Psoas muscle (tissue), 8 donors: ENCODE data around the gene NUP188. TPM values are rescaled to one million over a fixed set of nuclear protein-coding genes. Genes with fewer than 3 reads are reported as not detected.
A peak's percentile ranks its signal among the peaks of the same experiment; 100 is the strongest.

Experiments used
- ATAC-seq, 4 donors: fragments of 200-7000 bp; cut with Tn5 transposase; one replicate each; pipeline ENCODE4 v1.9.1; 2020; ENCODE audit warnings: moderate library complexity in 3 of 4, mild to moderate bottlenecking in 2 of 4
- DNase-seq, 2 donors: peaks; one replicate each; pipeline ENCODE4 v3.0.0-alpha.2; 2020
- H3K27ac ChIP-seq: fragments of 200-600 bp; one replicate; pipeline ENCODE4 v1.8.0; 2022
- H3K27me3 ChIP-seq, 3 donors: fragments of 200-600 bp in 1 of 3; one replicate each; pipeline versions ENCODE4 v1.6.1 to v1.8.0; 2013 to 2022; ENCODE audit warnings: low read length in 2 of 3, mild to moderate bottlenecking in 2 of 3, moderate library complexity in 1 of 3; ENCODE audit not compliant: insufficient read depth in 3 of 3
- H3K36me3 ChIP-seq, 2 donors: fragments of 200-600 bp in 1 of 2; one replicate each; pipeline versions ENCODE4 v1.6.1 to v1.8.0; 2013 to 2022; ENCODE audit warnings: low read depth in 1 of 2, mild to moderate bottlenecking in 1 of 2, moderate library complexity in 1 of 2; ENCODE audit not compliant: insufficient read depth in 1 of 2
- H3K4me1 ChIP-seq: fragments of 200-600 bp; one replicate; pipeline ENCODE4 v1.8.0; 2022
- H3K4me3 ChIP-seq: fragments of 200-600 bp; one replicate; pipeline ENCODE4 v1.8.0; 2022; ENCODE audit warnings: mild to moderate bottlenecking
- H3K9me3 ChIP-seq: fragments of 200-600 bp; one replicate; pipeline ENCODE4 v1.8.0; 2022
- CTCF ChIP-seq: fragments of 200-600 bp; IDR thresholded peaks from one replicate; pipeline ENCODE4 v1.8.0; 2022; ENCODE audit warnings: antibody characterized with exemption
- WGBS, 3 donors: extraction: QIAGEN DNeasy Blood & Tissue Kit; methylation state at CpG; one replicate each; pipeline versions ENCODE4 v1.1.6 to v1.1.7; 2013; 5-methylcytosine and 5-hydroxymethylcytosine counted together
- intact Hi-C, 2 donors: fragments of 100-400 bp; cut with DNase I; formaldehyde crosslinking; loops; one replicate each; pipeline versions ENCODE4 v1.11.0 to v1.14.2; 2022
- polyA plus RNA-seq, 3 donors: library from polyadenylated mRNA; stranded (reverse); fragments of 200-250 nt; gene quantifications; one replicate each; pipeline ENCODE4 v1.2.3, GENCODE V29; 2013
- total RNA-seq, 4 donors: library from RNA; stranded (reverse); fragmentation: NEBNext Ultra II Directional in 2 of 4; extraction: Animal tissue kit (Norgen Biotek cat#: 25700) in 2 of 4; gene quantifications; one replicate each; pipeline versions ENCODE4 v1.2.1 to v1.2.4, GENCODE V29; 2021 to 2023
- donor health status: healthy with polysubstance abuse.
- donor health status: DM: no; HTN: no; CAD: no; lungs with moderate emphysema.
- donor health status: Bipolar disorder and iron deficiency.
- donor health status: healthy.
- donor health status: DM: yes; HTN: yes; CAD: no.
- donor health status: DM: no; HTN: no; CAD: no.
- donor health status: DM: no; HTN: no; CAD: no.
- donor health status: DM: yes; HTN: yes; CAD: no.

The NUP188 gene
- total and polyA plus RNA-seq, 7 donors: 9.8 to 28.1 (median 25.1) TPM

GRCh38 chr9:129012893-129013448 is 65.5 kb downstream of the NUP188 start:
- peaks cover 0 to 96% of the 10 kb centered on the region in 2 donors for H3K36me3 ChIP-seq
- intact Hi-C loops: no loop called here
- no peaks in the 10 kb centered on the region for H3K4me1 ChIP-seq
- 87 to 95% (median 92%) methylated on average over 15 to 16 of the region's 16 CpGs for WGBS, 3 donors
- DNase-seq: no peak
- H3K27me3 ChIP-seq: no peaks in the 10 kb centered on the region
- no peak for ATAC-seq
- no peak overlapping the region for H3K4me3 ChIP-seq
- H3K27ac ChIP-seq: no peak overlapping the region
- H3K9me3 ChIP-seq: no peaks in the 10 kb centered on the region
- TF ChIP-seq CTCF: no peak

- intact Hi-C loops: no loop called here
- 86 to 92% (median 90%) methylated on average over 11 of the region's 11 CpGs for WGBS, 3 donors
- Histone ChIP-seq H3K36me3 (peaks cover 0 to 96% of the 10 kb centered on the region in 2 donors), H3K27me3 (no peaks in the 10 kb centered on the region), H3K9me3 (no peaks in the 10 kb centered on the region), H3K27ac (no peak overlapping the region), H3K4me3 (no peak overlapping the region), H3K4me1 (no peaks in the 10 kb centered on the region)
- no peak for TF ChIP-seq CTCF
- peak in 3 of 4 donors; percentile 9 to 75 (median 19) for ATAC-seq
- no peak for DNase-seq
Measured at GRCh38 chr9:129013674-129014073, 66.2 kb downstream of the NUP188 start.

- Histone ChIP-seq H3K4me1 (no peaks in the 10 kb centered on the region), H3K27me3 (no peaks in the 10 kb centered on the region), H3K27ac (no peak overlapping the region), H3K4me3 (no peak overlapping the region), H3K9me3 (no peaks in the 10 kb centered on the region), H3K36me3 (peaks cover 0 to 96% of the 10 kb centered on the region in 2 donors)
- DNase-seq (no peak), ATAC-seq (no peak)
- TF ChIP-seq CTCF: no peak
- intact Hi-C loops: no loop called here
- 84 to 96% (median 92%) methylated on average over 11 of the region's 11 CpGs for WGBS, 3 donors
Measured at GRCh38 chr9:129014124-129014523, 66.6 kb downstream of the NUP188 start.

- H3K9me3 ChIP-seq: no peaks in the 10 kb centered on the region
- no peak for ATAC-seq
- TF ChIP-seq CTCF: no peak
- H3K4me1 ChIP-seq: no peaks in the 10 kb centered on the region
- H3K27me3 ChIP-seq: no peaks in the 10 kb centered on the region
- H3K27ac ChIP-seq: no peak overlapping the region
- no peak overlapping the region for H3K4me3 ChIP-seq
- DNase-seq: no peak
- intact Hi-C loops: no loop called here
- 87 to 90% (median 90%) methylated on average over 8 of the region's 8 CpGs for WGBS, 3 donors
- H3K36me3 ChIP-seq: peaks cover 0 to 94% of the 10 kb centered on the region in 2 donors
Measured at GRCh38 chr9:129014608-129015007, 67.1 kb downstream of the NUP188 start.

GRCh38 chr9:129021091-129021490 is 73.6 kb downstream of the NUP188 start:
- intact Hi-C loops: no loop called here
- no peak for ATAC-seq
- 58 to 67% (median 63%) methylated on average over 8 of the region's 8 CpGs for WGBS, 3 donors
- no peaks in the 10 kb centered on the region for H3K27me3 ChIP-seq
- no peak for TF ChIP-seq CTCF
- no peak overlapping the region for H3K4me3 ChIP-seq
- peak overlapping the region; percentile 23 for H3K27ac ChIP-seq
- no peak for DNase-seq
- H3K36me3 ChIP-seq: peaks cover 0 to 43% of the 10 kb centered on the region in 2 donors
- H3K4me1 ChIP-seq: peaks cover 14% of the 10 kb centered on the region
- H3K9me3 ChIP-seq: no peaks in the 10 kb centered on the region
